AG04450 (cell line): Measurements from ENCODE around the gene RAX. TPM values are rescaled to one million over a fixed set of nuclear protein-coding genes. Genes with fewer than 3 reads are reported as not detected.

Source experiments
- CTCF ChIA-PET: fragments of 300-600, 350-600 bp; formaldehyde crosslinking; extraction: SDS; loops from one replicate; lab custom pipeline; 2022; ENCODE audit warnings: antibody characterized with exemption, inconsistent platforms; lab: Charles Lee
- POLR2A ChIA-PET: fragments of 350-600 bp; formaldehyde crosslinking; extraction: SDS; loops from one replicate; lab custom pipeline; 2021; ENCODE audit warnings: antibody characterized with exemption, inconsistent platforms; lab: Yijun Ruan, JAX
- DNase-seq: peaks from one replicate; pipeline ENCODE4 v3.0.0-alpha.2; 2011; ENCODE audit warnings: low read depth, low spot score
- H3K27ac ChIP-seq: one replicate; pipeline ENCODE4 v1.5.1; 2012; ENCODE audit warnings: low read depth, low read length, control low read depth
- H3K27me3 ChIP-seq: one replicate; pipeline ENCODE4 v1.6.0; 2012; ENCODE audit warnings: low read length; ENCODE audit not compliant: control insufficient read depth, insufficient read depth
- H3K4me3 ChIP-seq: 2 replicates; pipeline ENCODE4 v1.5.1; 2011; ENCODE audit warnings: mild to moderate bottlenecking, low read depth, low read length, control low read depth
- H3K9me3 ChIP-seq: 2 replicates; pipeline ENCODE4 v1.5.1; 2012; ENCODE audit warnings: low read length; ENCODE audit not compliant: control insufficient read depth, insufficient read depth
- polyA plus RNA-seq: library from polyadenylated mRNA; depleted of rRNA; stranded (reverse); fragments of >200 nt; gene quantifications from 2 replicates; pipeline ENCODE4 v1.2.3, GENCODE V29; 2011
- TF ChIP-seq, protein P1 (sequence below): IDR thresholded peaks from 2 replicates; pipeline ENCODE4 v1.5.1; 2011; ENCODE audit warnings: low read depth, low read length, control low read depth, inconsistent platforms

The RAX gene
- polyA plus RNA-seq, 1 experiment: not detected

DNA sequence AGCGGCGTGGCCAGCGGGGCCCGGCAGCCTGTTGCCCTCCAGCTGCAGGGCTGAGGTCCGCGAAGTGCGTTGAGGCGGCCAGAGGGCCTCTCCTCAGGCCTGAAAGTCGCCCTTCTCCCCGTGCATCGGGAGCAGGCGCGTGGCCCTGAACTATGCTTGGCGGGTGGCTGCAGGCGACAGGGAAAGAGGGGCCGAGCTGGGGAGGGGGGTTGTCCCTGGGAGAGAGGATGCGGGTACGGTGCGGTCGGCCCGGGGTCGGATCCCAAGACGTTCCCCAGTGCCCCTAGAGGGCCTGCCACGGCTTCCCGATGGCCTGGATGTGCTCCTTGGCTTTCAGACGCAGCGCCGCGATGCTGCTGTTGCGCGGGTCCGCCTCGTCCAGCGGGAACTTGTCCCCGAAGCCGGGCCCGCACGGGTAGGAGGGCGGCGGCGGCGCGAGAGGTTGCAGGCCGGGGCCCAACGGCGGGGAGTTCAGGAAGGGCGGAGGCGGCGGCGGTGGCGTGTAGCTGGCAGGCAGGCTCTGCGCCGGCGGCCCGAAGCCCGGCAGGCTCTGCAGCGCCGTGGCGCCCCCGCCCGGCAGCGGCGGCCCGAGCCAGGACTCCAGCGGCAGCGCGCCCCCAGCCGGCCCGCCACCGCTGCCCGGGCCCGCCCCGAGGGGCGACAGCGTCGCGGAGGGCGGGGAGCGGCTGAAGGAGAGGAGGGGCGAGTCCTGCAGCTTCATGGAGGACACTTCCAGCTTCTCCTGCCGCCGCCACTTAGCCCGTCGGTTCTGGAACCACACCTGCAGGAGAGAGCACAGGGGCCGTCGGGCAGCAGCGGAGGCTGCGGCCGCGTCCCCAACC is 4.3 kb downstream of the RAX start:
- no peak overlapping the region for H3K4me3 ChIP-seq
- no peak for DNase-seq
- POLR2A ChIA-PET: no interaction called here
- H3K9me3 ChIP-seq: peaks cover 20% of the 10 kb centered on the region; the same call in 1 of the 2 replicates
- H3K27ac ChIP-seq: no peak overlapping the region
- TF ChIP-seq, protein P1, sequence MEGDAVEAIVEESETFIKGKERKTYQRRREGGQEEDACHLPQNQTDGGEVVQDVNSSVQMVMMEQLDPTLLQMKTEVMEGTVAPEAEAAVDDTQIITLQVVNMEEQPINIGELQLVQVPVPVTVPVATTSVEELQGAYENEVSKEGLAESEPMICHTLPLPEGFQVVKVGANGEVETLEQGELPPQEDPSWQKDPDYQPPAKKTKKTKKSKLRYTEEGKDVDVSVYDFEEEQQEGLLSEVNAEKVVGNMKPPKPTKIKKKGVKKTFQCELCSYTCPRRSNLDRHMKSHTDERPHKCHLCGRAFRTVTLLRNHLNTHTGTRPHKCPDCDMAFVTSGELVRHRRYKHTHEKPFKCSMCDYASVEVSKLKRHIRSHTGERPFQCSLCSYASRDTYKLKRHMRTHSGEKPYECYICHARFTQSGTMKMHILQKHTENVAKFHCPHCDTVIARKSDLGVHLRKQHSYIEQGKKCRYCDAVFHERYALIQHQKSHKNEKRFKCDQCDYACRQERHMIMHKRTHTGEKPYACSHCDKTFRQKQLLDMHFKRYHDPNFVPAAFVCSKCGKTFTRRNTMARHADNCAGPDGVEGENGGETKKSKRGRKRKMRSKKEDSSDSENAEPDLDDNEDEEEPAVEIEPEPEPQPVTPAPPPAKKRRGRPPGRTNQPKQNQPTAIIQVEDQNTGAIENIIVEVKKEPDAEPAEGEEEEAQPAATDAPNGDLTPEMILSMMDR: no peak
- H3K27me3 ChIP-seq: peaks cover 96% of the 10 kb centered on the region
- CTCF ChIA-PET: interaction anchor here (1.0 to 1.7 kb wide), 5 partner anchors 20 to 186 kb away, joined by 4 to 9 read pairs (median 5); no protein-coding TSS in a partner anchor

DNA sequence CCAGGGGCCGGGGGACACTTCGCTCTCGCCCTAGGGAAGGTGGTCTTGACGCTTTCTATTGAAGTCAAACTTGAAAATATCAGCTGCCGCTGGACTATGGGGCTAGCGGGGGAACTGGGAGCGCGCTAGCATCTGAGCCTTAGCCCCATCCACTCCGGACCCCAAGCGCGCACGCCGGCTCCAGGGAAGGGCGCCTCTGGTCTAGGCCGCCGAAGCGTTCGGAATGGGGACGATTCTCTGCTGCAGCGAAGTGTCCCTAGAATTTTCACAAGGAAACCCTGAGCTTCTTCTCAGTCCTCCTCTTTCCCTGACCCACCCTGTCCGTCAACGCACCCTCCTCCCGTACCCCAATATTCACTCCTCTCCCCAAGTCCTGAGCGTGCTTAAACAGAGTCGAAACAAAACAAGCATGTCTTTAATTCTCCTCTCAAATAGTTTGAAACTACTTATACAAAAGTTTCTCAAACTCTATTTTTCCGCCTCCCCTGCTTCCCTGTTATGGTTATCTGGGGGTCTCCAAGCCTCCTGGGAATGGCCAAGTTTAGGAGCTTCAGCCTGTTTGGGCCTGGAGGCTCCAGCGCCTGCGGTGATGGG is 5.0 kb downstream of the RAX start:
- DNase-seq: no peak
- peaks cover 96% of the 10 kb centered on the region for H3K27me3 ChIP-seq
- POLR2A ChIA-PET: interaction anchor here (0.7 kb wide), 1 partner anchor 194 kb away, joined by 10 read pairs; no protein-coding TSS in a partner anchor
- no peak overlapping the region for H3K27ac ChIP-seq
- CTCF ChIA-PET: interaction anchor here (0.6 to 1.7 kb wide), 4 partner anchors 8 to 134 kb away, joined by 3 to 5 read pairs (median 4); no protein-coding TSS in a partner anchor
- TF ChIP-seq, protein P1: no peak
- H3K9me3 ChIP-seq: peaks cover 15% of the 10 kb centered on the region; the same call in 1 of the 2 replicates
- no peak overlapping the region for H3K4me3 ChIP-seq

DNA sequence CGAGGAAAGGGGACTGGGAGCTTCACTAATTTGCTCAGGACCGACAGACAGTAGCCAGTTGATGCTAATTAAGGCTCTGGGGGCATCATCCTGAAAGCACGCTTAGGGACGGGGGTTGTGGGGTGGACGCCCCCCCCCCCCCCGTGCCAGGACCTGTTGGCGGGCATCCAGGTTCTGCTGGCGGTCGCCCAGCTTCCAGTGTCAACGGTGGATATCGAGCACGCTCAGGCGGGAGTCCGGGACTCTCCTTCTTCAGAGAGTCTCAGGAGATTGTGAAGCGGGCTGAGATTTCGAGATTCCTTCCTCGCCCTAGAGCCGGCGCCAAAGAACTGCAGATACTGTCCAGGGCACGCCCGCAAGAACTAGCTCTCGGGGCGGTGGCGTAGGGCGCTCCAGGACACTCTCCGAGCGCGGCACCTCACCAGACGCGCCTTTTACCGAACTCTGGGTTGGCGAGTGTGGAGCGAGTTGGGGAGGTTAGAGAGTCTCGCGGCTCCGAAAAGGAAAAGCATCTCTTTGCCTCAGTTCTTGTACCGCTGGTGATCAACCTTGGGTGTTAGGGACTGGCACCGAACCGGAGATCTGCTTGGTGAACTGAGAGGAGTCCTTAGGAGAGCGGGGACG is 5.6 kb downstream of the RAX start:
- no peak for DNase-seq
- no peak overlapping the region for H3K4me3 ChIP-seq
- H3K9me3 ChIP-seq: peaks cover 12% of the 10 kb centered on the region; the same call in 1 of the 2 replicates
- no peak overlapping the region for H3K27ac ChIP-seq
- POLR2A ChIA-PET: interaction anchor here (0.7 kb wide), 1 partner anchor 193 kb away, joined by 10 read pairs; no protein-coding TSS in a partner anchor
- CTCF ChIA-PET: interaction anchor here (0.6 to 1.7 kb wide), 5 partner anchors 9 to 249 kb away, joined by 3 to 5 read pairs (median 4); no protein-coding TSS in a partner anchor
- peaks cover 97% of the 10 kb centered on the region for H3K27me3 ChIP-seq
- TF ChIP-seq, protein P1: no peak

DNA sequence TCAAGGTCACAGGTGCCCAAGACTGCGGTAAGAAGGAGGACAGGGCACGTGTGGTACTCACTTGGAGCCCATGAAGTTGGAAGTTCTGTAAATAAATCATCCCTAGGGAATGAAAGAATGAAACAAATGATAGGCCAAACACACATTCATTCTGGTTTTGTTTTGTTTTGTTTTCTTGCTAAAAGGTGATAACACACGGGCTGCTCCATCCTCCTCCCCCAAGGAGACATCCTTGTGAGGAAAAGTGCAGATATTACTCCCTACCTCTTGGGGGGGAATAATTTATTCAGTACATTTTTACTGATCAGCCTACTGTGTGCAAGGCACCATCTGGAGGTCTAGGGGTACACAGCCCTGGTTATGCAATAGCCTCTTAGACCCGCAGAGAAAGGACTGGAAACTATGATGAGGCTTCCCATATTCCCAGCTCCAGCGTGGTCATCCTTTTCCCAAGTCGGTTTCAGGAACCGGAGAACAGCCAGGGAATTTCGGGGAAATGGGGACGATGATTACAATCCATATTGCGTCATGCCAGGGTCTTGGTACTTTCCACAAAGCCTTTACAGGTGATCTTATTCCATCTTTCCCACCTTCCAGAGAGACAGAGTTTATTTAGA is 6.3 kb downstream of the RAX start:
- no peak overlapping the region for H3K27ac ChIP-seq
- peaks cover 92% of the 10 kb centered on the region for H3K27me3 ChIP-seq
- peaks cover 9% of the 10 kb centered on the region; the same call in 1 of the 2 replicates for H3K9me3 ChIP-seq
- CTCF ChIA-PET: interaction anchor here (0.6 to 1.7 kb wide), 3 partner anchors 18 to 250 kb away, joined by 4 to 5 read pairs (median 5); no protein-coding TSS in a partner anchor
- no peak for DNase-seq
- no peak overlapping the region for H3K4me3 ChIP-seq
- POLR2A ChIA-PET: no interaction called here
- TF ChIP-seq, protein P1: no peak
